GM23338 (cell line): ENCODE results near the gene AKT1S1.

Experiments used
- CTCF ChIP-seq, 2 experiments: fragments of 200-600 bp in 1 of 2; sonication (generic) in 1 of 2; conservative IDR thresholded peaks; 2 replicates each; pipeline versions ENCODE4 v1.5.1 to v1.6.1; 2016 to 2017; ENCODE audit warnings: antibody characterized with exemption in 2 of 2, low read depth in 2 of 2, mild to moderate bottlenecking in 2 of 2, moderate library complexity in 1 of 2
- ETS1 ChIP-seq: IDR thresholded peaks from 2 replicates; pipeline ENCODE4 v1.6.1; 2016; ENCODE audit warnings: antibody characterized with exemption
- EZH2 ChIP-seq: fragments of 200-600 bp; sonication (generic); IDR thresholded peaks from one replicate; pipeline ENCODE4 v1.8.0; 2017; ENCODE audit warnings: antibody characterized with exemption, mild to moderate bottlenecking, low read depth; ENCODE audit not compliant: unreplicated experiment
- EZH2phosphoT487 ChIP-seq: fragments of 200-600 bp; sonication (generic); IDR thresholded peaks from one replicate; pipeline ENCODE4 v1.8.1; 2018; ENCODE audit warnings: antibody characterized with exemption; ENCODE audit not compliant: unreplicated experiment
- POLR2AphosphoS5 ChIP-seq: IDR thresholded peaks from 2 replicates; pipeline ENCODE4 v1.6.1; 2016; ENCODE audit warnings: antibody characterized with exemption, low read depth
- REST ChIP-seq: IDR thresholded peaks from one replicate; pipeline ENCODE4 v1.6.1; 2018; ENCODE audit warnings: antibody characterized with exemption; ENCODE audit not compliant: unreplicated experiment

GRCh38 chr19:49850487-49851342 lies 26.4 kb downstream of the AKT1S1 start, which contains the start of gene PTOV1:
- TF ChIP-seq REST (no peak), CTCF (conservative IDR thresholded peaks at IDR 0.05; ENCODE audit: low read depth in 2 of 2) (no peak), EZH2phosphoT487 (no peak), POLR2AphosphoS5 (peak; percentile 44), ETS1 (peak; percentile 46; the same call in 1 of the 2 replicates), EZH2 (no peak)
